Activated CD8-positive, alpha-beta T cell treated with anti-CD3 and anti-CD28 coated beads, Interleukin-2, amount 10 ng/mL, durations not matched to agents 7 days and 5 days (primary cell): ENCODE results near the gene NHSL1. TPM values are rescaled to one million over a fixed set of nuclear protein-coding genes. Genes with fewer than 3 reads are reported as not detected.

ENCODE experiments used
- ATAC-seq: fragments of 150-1000 bp; cut with Tn5 transposase; one replicate; pipeline ENCODE4 v1.10.0; 2021; ENCODE audit warnings: moderate library complexity
- CTCF ChIA-PET: fragments of 350-600 bp; sonication (Branson Sonifier 250); formaldehyde crosslinking; loops from one replicate; lab custom pipeline; 2021; ENCODE audit warnings: antibody characterized with exemption; lab: Charles Lee
- POLR2A ChIA-PET: fragments of 350-600 bp; sonication (Branson Sonifier 250); formaldehyde crosslinking; loops from one replicate; lab custom pipeline; 2021; ENCODE audit warnings: antibody characterized with exemption; lab: Charles Lee
- DNase-seq: peaks from one replicate; pipeline ENCODE4 v3.0.0-alpha.2; 2020
- H3K27ac Mint-ChIP-seq: one replicate; pipeline ENCODE4 v1.8.0; 2021; ENCODE audit warnings: mild to moderate bottlenecking, mixed read lengths
- H3K27me3 Mint-ChIP-seq: one replicate; pipeline ENCODE4 v1.8.0; 2021; ENCODE audit warnings: low read depth, mixed read lengths
- H3K36me3 Mint-ChIP-seq: one replicate; pipeline ENCODE4 v1.8.0; 2021; ENCODE audit warnings: low read depth, mixed read lengths
- H3K4me1 Mint-ChIP-seq: one replicate; pipeline ENCODE4 v1.8.0; 2021; ENCODE audit warnings: low read depth, mixed read lengths
- H3K4me3 Mint-ChIP-seq: one replicate; pipeline ENCODE4 v1.8.0; 2021; ENCODE audit warnings: mild to moderate bottlenecking, mixed read lengths
- H3K9me3 Mint-ChIP-seq: one replicate; pipeline ENCODE4 v1.8.0; 2022; ENCODE audit warnings: mixed read lengths; ENCODE audit not compliant: insufficient read depth
- total RNA-seq, 2 experiments: library from RNA; stranded (reverse); gene quantifications; one replicate each; pipeline ENCODE4 v1.2.3, GENCODE V29; 2021

NHSL1 gene
- total RNA-seq, 2 experiments from 2014 or later, result 0.13 to 0.34 TPM

GRCh38 chr6:138405816-138406413 is 93.4 kb downstream of the NHSL1 start:
- Mint-ChIP-seq H3K9me3 (no peaks in the 10 kb centered on the region), H3K4me3 (no peak overlapping the region), H3K36me3 (peaks cover 45% of the 10 kb centered on the region), H3K27ac (peak overlapping the region; percentile 42), H3K4me1 (peaks cover 25% of the 10 kb centered on the region), H3K27me3 (peaks cover 6% of the 10 kb centered on the region)
- ATAC-seq, result no peak
- DNase-seq, result no peak
- ChIA-PET CTCF (interaction anchor here (1.1 to 1.9 kb wide), 6 partner anchors 10 to 185 kb away, joined by 3 to 7 read pairs (median 4); no protein-coding TSS in a partner anchor), POLR2A (interaction anchor here (0.7 kb wide), 1 partner anchor 546 kb away, joined by 3 read pairs; no protein-coding TSS in a partner anchor)

GRCh38 chr6:138404666-138405337 is 94.5 kb downstream of the NHSL1 start:
- peaks cover 21% of the 10 kb centered on the region for H3K4me1 Mint-ChIP-seq
- ChIA-PET CTCF (interaction anchor here (1.2 to 3.0 kb wide), 9 partner anchors 9 to 290 kb away, joined by 3 to 11 read pairs (median 5); no protein-coding TSS in a partner anchor), POLR2A (interaction anchor here (0.6 to 1.2 kb wide), 5 partner anchors 35 to 395 kb away, joined by 3 to 5 read pairs (median 3); partner anchors contain the start of gene PERP)
- peak; percentile 11 for ATAC-seq
- peak overlapping the region; percentile 84 for H3K4me3 Mint-ChIP-seq
- H3K27me3 Mint-ChIP-seq, result peaks cover 8% of the 10 kb centered on the region
- DNase-seq, result peak; percentile 51
- peaks cover 37% of the 10 kb centered on the region for H3K36me3 Mint-ChIP-seq
- peak overlapping the region; percentile 79 for H3K27ac Mint-ChIP-seq
- no peaks in the 10 kb centered on the region for H3K9me3 Mint-ChIP-seq

GRCh38 chr6:138403801-138404665 is 95.3 kb downstream of the NHSL1 start, which contains the start of gene HEBP2:
Gene HEBP2 (plus strand): TSS chr6:138404223. CDS start chr6:138404496, 273 bp downstream.
- H3K4me1 Mint-ChIP-seq, result peaks cover 21% of the 10 kb centered on the region
- ChIA-PET CTCF (interaction anchor here (1.1 to 3.0 kb wide), 9 partner anchors 8 to 289 kb away, joined by 3 to 11 read pairs (median 4); no protein-coding TSS in a partner anchor), POLR2A (interaction anchor here (0.6 to 1.2 kb wide), 6 partner anchors 10 to 394 kb away, joined by 3 to 5 read pairs (median 3); partner anchors contain the start of gene PERP)
- peaks cover 30% of the 10 kb centered on the region for H3K36me3 Mint-ChIP-seq
- H3K27ac Mint-ChIP-seq, result peak within 1 kb of the TSS; percentile 79
- no peaks in the 10 kb centered on the region for H3K9me3 Mint-ChIP-seq
- peak; percentile 97 for DNase-seq
- peak; percentile 95 for ATAC-seq
- H3K27me3 Mint-ChIP-seq, result peaks cover 8% of the 10 kb centered on the region
- H3K4me3 Mint-ChIP-seq, result peak within 1 kb of the TSS; percentile 84

GRCh38 chr6:138403324-138403800 is 95.9 kb downstream of the NHSL1 start:
- Mint-ChIP-seq H3K4me3 (peak overlapping the region; percentile 76), H3K27me3 (peaks cover 8% of the 10 kb centered on the region), H3K36me3 (peaks cover 26% of the 10 kb centered on the region), H3K9me3 (no peaks in the 10 kb centered on the region), H3K4me1 (peaks cover 21% of the 10 kb centered on the region), H3K27ac (peak overlapping the region; percentile 78)
- ChIA-PET POLR2A (interaction anchor here (0.9 to 1.2 kb wide), 2 partner anchors 11 to 52 kb away, joined by 4 to 5 read pairs; no protein-coding TSS in a partner anchor), CTCF (interaction anchor here (0.6 to 3.0 kb wide), 10 partner anchors 24 to 237 kb away, joined by 3 to 11 read pairs (median 4); no protein-coding TSS in a partner anchor)
- peak; percentile 52 for DNase-seq
- ATAC-seq, result peak; percentile 25

GRCh38 chr6:138402838-138403187 is 96.5 kb downstream of the NHSL1 start:
- POLR2A ChIA-PET, result interaction anchor here (0.9 kb wide), 1 partner anchor 12 kb away, joined by 4 read pairs; no protein-coding TSS in a partner anchor
- H3K27me3 Mint-ChIP-seq, result peaks cover 8% of the 10 kb centered on the region
- peaks cover 21% of the 10 kb centered on the region for H3K4me1 Mint-ChIP-seq
- peak overlapping the region; percentile 76 for H3K4me3 Mint-ChIP-seq
- DNase-seq (no peak), ATAC-seq (no peak)
- no peaks in the 10 kb centered on the region for H3K9me3 Mint-ChIP-seq
- CTCF ChIA-PET, result interaction anchor here (0.6 to 3.0 kb wide), 9 partner anchors 24 to 238 kb away, joined by 3 to 11 read pairs (median 4); no protein-coding TSS in a partner anchor
- H3K27ac Mint-ChIP-seq, result no peak overlapping the region
- H3K36me3 Mint-ChIP-seq, result peaks cover 22% of the 10 kb centered on the region

GRCh38 chr6:138401960-138402837 is 97.1 kb downstream of the NHSL1 start:
- Mint-ChIP-seq H3K4me3 (no peak overlapping the region), H3K36me3 (peaks cover 17% of the 10 kb centered on the region), H3K9me3 (no peaks in the 10 kb centered on the region), H3K4me1 (peaks cover 21% of the 10 kb centered on the region), H3K27ac (no peak overlapping the region), H3K27me3 (peaks cover 8% of the 10 kb centered on the region)
- ChIA-PET POLR2A (no interaction called here), CTCF (interaction anchor here (0.8 to 3.0 kb wide), 6 partner anchors 25 to 116 kb away, joined by 3 to 11 read pairs (median 4); no protein-coding TSS in a partner anchor)
- DNase-seq (no peak), ATAC-seq (no peak)

- H3K36me3 Mint-ChIP-seq, result peaks cover 4% of the 10 kb centered on the region
- POLR2A ChIA-PET, result no interaction called here
These were observed 99.0 kb downstream of the NHSL1 start for GRCh38 chr6:138400326-138400725.

GRCh38 chr6:138397128-138398122 is 101.9 kb downstream of the NHSL1 start:
- DNase-seq, result no peak
- POLR2A ChIA-PET, result interaction anchor here (0.6 kb wide), 1 partner anchor 17 kb away, joined by 3 read pairs; no protein-coding TSS in a partner anchor
- peaks cover 5% of the 10 kb centered on the region for H3K4me1 Mint-ChIP-seq
- no peaks in the 10 kb centered on the region for H3K36me3 Mint-ChIP-seq
- CTCF ChIA-PET, result interaction anchor here (1.0 kb wide), 1 partner anchor 281 kb away, joined by 4 read pairs; no protein-coding TSS in a partner anchor
- no peak overlapping the region for H3K4me3 Mint-ChIP-seq
- ATAC-seq, result no peak
- H3K27ac Mint-ChIP-seq, result no peak overlapping the region
- peaks cover 14% of the 10 kb centered on the region for H3K27me3 Mint-ChIP-seq
- no peaks in the 10 kb centered on the region for H3K9me3 Mint-ChIP-seq

More at GRCh38 chr6:138400326-138400725, 99.0 kb downstream of the NHSL1 start:
- Mint-ChIP-seq H3K9me3 (no peaks in the 10 kb centered on the region), H3K4me3 (no peak overlapping the region), H3K27ac (no peak overlapping the region), H3K4me1 (peaks cover 9% of the 10 kb centered on the region), H3K27me3 (peaks cover 11% of the 10 kb centered on the region)
- CTCF ChIA-PET, result no interaction called here
- DNase-seq (no peak), ATAC-seq (no peak)

- ATAC-seq (no peak), DNase-seq (no peak)
- Mint-ChIP-seq H3K27me3 (peaks cover 17% of the 10 kb centered on the region), H3K9me3 (no peaks in the 10 kb centered on the region), H3K27ac (no peak overlapping the region), H3K4me1 (peaks cover 5% of the 10 kb centered on the region), H3K36me3 (no peaks in the 10 kb centered on the region), H3K4me3 (no peak overlapping the region)
- ChIA-PET POLR2A (no interaction called here), CTCF (interaction anchor here (1.0 kb wide), 1 partner anchor 8 kb away, joined by 3 read pairs; the partner anchor contains the start of gene HEBP2)
These were observed 102.6 kb downstream of the NHSL1 start for GRCh38 chr6:138396709-138397108.
